Fibroblast of lung (primary cell): ENCODE measurements around the gene KREMEN1.

ENCODE experiments used
- EZH2 ChIP-seq: IDR thresholded peaks from 2 replicates; pipeline ENCODE4 v1.5.1; 2012; ENCODE audit warnings: low read length, control low read depth, mild to moderate bottlenecking; ENCODE audit errors: missing control alignments
- TF ChIP-seq, protein P1 (sequence below), 2 donors: IDR thresholded peaks in 1 of 2; conservative IDR thresholded peaks in 1 of 2; 1 replicate in 1 of 2; 2 replicates in 1 of 2; pipeline ENCODE4 v1.5.1; 2011 to 2012; ENCODE audit warnings: low read length in 2 of 2, control low read depth in 1 of 2, inconsistent platforms in 1 of 2, low read depth in 1 of 2, mild to moderate bottlenecking in 1 of 2

DNA sequence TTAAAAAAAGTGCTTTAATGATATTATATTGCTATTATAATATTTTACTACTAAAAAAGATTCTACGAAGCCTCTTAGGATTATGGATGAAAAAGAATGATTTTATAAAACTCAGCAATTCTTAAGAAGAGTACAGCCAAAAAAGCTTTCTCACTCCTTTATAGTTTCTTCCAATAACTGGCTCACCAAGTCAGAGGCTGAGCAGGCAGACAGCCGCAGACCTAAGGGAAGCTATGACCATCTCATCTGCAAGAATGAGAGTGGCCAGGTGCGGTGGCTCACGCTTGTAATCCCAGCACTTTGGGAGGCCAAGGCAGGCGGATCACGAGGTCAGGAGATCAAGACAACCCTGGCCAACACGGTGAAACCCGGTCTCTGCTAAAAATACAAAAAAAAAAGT, 120.2 kb downstream of the KREMEN1 start:
- TF ChIP-seq EZH2 = no peak
- TF ChIP-seq, protein P1, sequence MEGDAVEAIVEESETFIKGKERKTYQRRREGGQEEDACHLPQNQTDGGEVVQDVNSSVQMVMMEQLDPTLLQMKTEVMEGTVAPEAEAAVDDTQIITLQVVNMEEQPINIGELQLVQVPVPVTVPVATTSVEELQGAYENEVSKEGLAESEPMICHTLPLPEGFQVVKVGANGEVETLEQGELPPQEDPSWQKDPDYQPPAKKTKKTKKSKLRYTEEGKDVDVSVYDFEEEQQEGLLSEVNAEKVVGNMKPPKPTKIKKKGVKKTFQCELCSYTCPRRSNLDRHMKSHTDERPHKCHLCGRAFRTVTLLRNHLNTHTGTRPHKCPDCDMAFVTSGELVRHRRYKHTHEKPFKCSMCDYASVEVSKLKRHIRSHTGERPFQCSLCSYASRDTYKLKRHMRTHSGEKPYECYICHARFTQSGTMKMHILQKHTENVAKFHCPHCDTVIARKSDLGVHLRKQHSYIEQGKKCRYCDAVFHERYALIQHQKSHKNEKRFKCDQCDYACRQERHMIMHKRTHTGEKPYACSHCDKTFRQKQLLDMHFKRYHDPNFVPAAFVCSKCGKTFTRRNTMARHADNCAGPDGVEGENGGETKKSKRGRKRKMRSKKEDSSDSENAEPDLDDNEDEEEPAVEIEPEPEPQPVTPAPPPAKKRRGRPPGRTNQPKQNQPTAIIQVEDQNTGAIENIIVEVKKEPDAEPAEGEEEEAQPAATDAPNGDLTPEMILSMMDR (conservative IDR thresholded peaks at IDR 0.05 in 1 of 2, IDR thresholded peaks at IDR 0.05 in 1 of 2; ENCODE audit: low read depth in 1 of 2, low read length in 2 of 2) = no peak
